HuH-7.5 (cell line): ENCODE data around the gene P3H4.

Experiments
- DNase-seq: peaks from one replicate; pipeline ENCODE4 v3.0.0; 2011; ENCODE audit warnings: low spot score

P3H4 gene

GRCh38 chr17:41821776-41822175 lies 10.0 kb upstream of the P3H4 start:
- DNase-seq: no peak

- no peak for DNase-seq
These were observed 6.3 kb upstream of the P3H4 start for GRCh38 chr17:41818024-41818423.

GRCh38 chr17:41816637-41817320 lies 5.0 kb upstream of the P3H4 start:
- no peak for DNase-seq

GRCh38 chr17:41814195-41814594 lies 2.4 kb upstream of the P3H4 start:
- no peak for DNase-seq

GRCh38 chr17:41813699-41814124 lies 2.0 kb upstream of the P3H4 start:
- DNase-seq: no peak

- DNase-seq: no peak
These were observed 1.5 kb upstream of the P3H4 start for GRCh38 chr17:41813152-41813680.

GRCh38 chr17:41812381-41813151 lies 817 bp upstream of the P3H4 start, which contains the start of gene FKBP10:
TSS of gene FKBP10 (plus strand) at chr17:41813004. CDS start at chr17:41813035, 31 bp downstream.
- peak; percentile 81 for DNase-seq

- DNase-seq: peak; percentile 41
These were observed 845 bp downstream of the P3H4 start for GRCh38 chr17:41810659-41811548.

- no peak for DNase-seq
These were observed 4.9 kb downstream of the P3H4 start for GRCh38 chr17:41806685-41807445.

- peak; percentile 1 for DNase-seq
These were observed 8.4 kb downstream of the P3H4 start for GRCh38 chr17:41803049-41804020.

GRCh38 chr17:41801374-41802271 lies 10.1 kb downstream of the P3H4 start:
- peak; percentile 73 for DNase-seq

GRCh38 chr17:41800601-41801373 lies 11.0 kb downstream of the P3H4 start:
- DNase-seq: peak; percentile 4

- no peak for DNase-seq
These were observed 12.4 kb downstream of the P3H4 start for GRCh38 chr17:41799366-41799765.

GRCh38 chr17:41797377-41797776 lies 14.4 kb downstream of the P3H4 start:
- DNase-seq: no peak

- peak; percentile 9 for DNase-seq
These were observed 15.4 kb downstream of the P3H4 start for GRCh38 chr17:41796121-41796895.

GRCh38 chr17:41794540-41794975 lies 17.2 kb downstream of the P3H4 start:
- no peak for DNase-seq

- peak; percentile 14 for DNase-seq
These were observed 17.8 kb downstream of the P3H4 start for GRCh38 chr17:41793784-41794539.
